Measurements from ENCODE around the gene ADAMTS16.

ADAMTS16 gene

DNA sequence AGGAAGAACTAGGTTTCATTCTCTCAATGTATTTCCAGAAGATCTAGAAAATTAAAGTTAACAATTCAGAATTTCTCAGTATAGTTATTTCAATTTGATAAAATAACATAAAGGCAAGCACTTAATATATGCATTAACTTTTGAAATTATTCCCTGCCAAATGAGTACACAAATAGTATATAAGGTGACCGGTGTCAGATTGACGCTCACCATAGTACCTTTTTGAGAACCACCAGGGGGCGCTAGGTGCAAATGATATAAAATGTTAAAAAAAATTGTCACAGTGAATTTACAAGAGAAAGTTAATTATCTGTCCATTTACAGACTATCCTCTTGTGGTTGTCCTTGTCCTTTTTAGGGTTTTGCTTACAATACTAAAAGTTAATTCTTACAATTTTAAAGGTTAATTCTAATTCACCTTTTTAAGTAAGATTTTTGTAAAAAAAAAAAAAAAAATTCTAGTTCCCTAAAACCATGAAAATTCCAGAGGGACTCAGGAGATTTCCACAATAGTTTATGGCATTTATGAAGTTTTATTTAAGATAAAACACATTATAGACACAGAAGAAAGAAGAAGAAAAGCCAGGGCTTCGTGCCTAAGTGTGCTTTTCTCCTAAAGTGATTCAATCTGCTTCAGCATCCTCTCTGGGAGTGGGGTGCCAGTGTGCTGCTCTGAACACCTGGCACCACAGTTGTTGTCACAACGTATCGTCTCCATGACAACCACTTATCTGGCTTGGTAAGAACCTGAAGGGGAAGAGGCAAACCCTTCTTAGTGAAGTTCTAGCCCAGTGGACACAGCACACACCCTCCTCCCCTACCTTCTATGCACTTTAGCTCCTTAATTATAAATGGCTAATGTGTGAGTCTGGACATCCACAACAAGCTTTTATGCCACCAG lies 1.7 kb downstream of the ADAMTS16 start:
- DNase-seq, result no peak

DNA sequence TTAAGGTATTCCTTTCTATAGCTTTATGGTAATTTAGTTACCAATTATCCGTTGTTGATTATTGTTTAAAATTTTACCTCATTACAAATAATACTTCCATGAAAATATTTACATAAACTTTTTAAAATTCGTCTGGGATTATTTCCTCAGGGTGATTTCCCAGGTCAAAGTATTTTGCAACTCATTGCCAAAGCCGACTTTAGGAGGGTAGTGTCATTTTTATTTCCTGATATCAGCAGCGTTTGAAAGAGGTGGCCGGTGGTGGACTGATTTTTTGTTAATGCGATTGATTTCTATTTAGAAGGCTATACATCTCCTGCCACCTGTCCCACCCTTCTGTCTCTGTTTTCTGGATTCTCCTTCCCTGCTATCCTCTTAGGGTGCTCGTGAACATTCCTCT lies 4.3 kb downstream of the ADAMTS16 start:
- no peak for DNase-seq

DNA sequence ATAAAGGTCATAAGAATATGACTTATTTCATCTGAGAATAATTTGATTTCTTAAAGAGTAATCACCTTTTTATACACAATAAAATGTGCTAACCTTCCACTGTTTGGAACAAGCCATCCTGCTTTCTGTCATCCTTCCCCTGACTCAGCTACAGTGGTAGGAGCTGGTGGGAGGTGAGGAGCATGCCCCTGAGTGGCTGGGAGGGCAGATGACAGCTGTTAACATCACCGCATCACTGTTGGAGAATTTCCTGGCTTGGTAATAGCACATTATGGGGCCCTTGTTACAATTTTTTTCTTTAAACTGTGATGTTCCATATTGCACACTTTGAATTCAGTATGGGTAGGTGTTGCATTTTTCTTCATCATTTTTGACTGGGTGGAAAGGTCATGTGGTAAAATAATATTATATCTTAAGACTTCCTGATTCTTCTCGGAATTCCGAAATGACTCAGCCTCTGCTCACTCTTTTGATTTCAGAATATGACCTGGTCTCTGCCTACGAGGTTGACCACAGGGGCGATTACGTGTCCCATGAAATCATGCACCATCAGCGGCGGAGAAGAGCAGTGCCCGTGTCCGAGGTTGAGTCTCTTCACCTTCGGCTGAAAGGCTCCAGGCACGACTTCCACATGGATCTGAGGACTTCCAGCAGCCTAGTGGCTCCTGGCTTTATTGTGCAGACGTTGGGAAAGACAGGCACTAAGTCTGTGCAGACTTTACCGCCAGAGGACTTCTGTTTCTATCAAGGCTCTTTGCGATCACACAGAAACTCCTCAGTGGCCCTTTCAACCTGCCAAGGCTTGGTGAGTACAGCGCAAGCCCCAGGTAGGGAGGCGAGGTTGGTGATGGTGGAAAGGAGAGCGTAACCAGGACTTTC lies 5.8 kb downstream of the ADAMTS16 start:
- no peak for DNase-seq

DNA sequence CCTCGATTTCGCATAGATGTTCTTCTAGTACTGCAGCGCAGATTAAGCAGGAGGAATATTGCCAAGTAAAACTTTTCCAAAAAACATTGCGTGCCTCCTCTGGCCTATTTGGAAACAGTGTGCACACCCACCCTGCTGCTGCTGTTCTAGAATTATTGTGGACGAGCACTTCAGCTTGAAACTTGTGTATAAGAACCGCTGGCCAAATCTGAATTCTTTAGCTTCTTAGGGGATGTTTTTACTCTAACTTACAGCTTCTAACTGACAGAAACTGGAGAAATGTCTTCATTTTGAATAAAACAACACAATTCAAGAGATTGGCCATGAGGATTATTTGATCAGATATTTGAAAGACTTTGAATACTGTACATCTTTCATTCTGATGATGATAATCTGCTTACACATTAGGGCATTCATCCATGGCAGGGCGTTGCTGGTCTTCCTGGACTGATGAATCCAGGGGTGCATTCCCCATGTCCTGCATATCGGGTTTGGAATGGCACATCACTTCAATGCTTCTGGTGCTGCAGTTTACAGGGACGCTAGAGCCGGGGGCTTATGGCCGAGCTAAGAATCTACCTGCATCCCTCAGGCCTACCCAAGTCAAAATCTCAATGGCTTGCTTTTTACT lies 6.5 kb downstream of the ADAMTS16 start:
- DNase-seq, result no peak

DNA sequence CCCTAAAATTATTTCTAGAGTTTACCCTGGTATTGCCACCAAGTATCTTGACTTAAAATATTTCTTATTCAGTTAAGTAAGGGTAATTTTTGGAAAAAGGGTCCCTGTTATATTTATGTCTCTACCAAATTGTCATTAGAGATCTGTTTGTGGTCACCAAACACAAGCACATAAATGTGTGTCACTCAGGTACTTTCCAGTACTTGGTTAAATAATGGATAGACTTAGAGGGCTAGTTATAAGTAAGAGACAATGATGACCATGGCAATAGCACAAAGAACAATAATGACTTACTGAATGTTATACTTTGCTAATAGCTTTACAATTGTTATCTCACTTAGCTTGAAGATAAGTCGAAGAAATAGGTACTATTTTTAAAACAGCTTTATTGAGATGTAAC lies 9.0 kb downstream of the ADAMTS16 start:
- DNase-seq, result no peak

DNA sequence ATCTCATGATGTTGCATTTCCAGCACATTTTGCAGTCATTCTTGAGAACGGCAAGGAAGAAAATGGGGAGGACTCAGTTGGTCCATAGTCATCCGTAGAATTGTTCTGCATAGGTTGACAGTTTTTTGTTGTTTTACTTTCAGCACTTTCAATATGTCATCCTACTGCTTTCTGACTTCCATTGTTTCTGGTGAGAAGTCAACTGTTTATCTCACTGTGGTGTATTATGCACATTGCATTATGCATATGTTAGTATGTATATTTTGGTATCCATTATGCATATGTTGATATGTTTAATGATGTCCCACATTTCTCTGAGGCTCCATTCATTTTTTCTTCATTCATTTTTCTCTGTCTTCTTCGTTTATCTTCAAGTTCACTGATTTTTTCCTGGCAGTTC lies 10.5 kb downstream of the ADAMTS16 start:
- DNase-seq, result no peak

DNA sequence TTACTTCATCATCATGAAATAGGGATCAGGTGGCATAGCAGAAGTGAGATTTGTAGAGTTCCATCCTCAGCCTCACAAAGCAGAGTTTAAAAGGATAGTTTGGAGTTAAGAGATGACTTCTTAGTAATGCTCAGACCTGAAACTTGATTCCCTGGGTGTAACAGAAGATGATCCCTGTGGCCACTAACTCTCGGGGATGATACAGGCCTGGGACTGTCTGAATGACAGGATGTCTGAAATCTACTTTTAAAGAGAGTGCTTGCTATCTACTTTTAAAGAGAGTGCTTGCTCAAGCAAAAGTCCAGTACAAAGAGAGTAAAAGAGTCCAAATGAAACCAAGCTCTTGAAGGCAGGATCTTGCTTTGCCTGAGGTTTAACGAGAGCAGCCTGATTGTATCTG lies 14.6 kb downstream of the ADAMTS16 start:
- no peak for DNase-seq

DNA sequence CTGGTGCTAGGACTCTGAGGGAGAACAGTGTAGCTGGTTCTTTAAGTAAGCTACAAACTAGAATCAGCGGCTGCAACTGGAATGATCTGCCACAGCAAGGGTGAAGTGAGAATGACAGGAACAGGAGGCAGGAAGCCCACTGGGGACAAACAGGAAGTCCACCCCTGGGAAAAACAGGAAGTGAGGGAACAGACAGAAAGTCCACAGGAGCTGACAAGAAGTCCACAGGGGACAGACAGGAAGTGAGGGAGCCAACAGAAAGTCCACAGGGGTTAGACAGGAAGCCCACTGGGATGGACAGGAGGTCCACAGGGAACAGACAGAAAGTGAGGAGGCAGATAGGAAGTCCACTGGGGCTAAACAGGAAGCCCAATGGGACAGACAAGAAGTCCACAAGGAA lies 15.5 kb downstream of the ADAMTS16 start:
- no peak for DNase-seq

DNA sequence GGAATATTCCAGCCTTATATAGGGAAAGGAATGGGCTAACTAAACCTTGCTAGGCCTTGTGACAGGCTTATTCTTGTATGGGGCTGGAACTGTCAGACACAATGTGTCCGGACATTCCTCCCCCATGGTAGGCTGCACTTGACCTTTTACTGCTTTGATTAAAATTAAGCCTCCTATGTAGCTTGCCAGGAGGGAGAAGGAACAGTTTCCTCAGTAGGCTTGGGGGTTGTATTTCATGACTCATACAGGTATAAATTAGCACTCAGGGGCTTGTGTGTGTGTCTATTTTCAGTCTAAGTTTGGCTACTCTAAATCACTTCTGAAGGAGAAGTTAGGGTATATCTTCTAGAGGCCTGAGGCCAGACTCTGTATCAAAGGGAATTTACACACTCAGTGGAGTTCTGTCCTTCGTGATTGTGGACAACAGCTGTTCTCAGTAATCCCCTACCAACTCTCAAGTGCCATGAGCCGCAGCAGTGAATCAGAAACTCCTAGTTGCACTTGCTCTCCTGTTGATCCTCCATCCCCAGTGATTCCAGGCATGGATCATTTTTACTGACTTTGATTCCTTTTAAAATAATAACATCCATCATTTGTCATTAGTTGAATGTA lies 16.4 kb downstream of the ADAMTS16 start:
- DNase-seq, result no peak

DNA sequence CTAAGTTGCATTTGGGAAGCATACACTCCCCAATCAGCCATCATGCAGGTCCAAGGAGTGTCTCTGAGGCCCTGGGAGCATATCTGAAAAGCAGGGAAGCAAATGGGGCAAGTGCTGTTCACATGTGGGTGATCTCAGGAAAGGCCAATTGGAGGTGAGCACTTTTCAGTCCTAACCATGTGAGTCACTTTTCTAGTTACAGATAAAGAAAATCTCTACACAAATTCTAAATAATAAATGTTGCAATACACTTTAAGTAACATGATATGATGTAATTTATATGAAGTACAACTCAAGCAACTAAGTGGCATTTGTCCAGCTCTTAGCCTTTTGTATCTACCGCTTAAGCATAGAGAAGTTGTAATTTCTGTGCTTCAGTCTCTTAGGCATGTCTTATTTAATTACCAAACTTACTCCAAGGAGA lies 18.4 kb downstream of the ADAMTS16 start:
- no peak for DNase-seq

DNA sequence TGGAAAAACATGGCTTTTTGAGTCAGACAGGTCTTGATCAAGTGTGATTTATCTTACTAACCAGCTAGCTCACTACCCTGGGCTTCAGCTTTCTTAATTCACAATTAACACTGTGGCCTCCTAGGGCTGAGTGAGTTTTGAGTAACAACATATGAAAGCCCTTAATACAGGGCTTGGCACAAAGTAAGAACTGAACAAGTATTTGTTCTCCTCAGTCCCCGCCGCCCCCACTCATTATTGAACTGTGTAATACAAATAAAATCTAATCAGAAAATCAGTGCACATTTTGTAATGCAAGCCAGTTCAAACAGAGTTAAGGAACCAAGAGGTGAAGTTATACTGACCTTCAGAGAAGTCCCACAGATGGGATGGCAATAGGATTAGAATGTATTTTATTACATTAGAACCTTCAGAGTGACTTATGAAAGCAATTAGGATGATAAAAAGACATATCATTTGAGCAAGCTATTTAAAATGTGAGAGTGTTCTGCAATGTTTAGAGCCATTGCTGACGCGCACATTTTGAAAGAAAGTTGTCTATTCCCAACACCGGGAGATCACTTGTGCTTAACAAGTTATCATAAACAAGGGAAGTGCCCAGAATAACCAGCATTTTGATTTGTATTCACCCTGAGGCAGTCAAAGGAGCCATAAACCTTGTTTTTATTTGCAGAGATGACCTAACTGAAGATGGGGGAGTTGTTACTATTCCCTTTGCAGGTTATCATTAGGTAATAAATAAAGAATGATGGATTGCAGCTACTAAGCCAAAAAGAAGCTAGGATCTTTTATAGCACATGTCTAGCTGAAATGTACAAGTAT lies 19.4 kb downstream of the ADAMTS16 start:
- DNase-seq, result no peak

DNA sequence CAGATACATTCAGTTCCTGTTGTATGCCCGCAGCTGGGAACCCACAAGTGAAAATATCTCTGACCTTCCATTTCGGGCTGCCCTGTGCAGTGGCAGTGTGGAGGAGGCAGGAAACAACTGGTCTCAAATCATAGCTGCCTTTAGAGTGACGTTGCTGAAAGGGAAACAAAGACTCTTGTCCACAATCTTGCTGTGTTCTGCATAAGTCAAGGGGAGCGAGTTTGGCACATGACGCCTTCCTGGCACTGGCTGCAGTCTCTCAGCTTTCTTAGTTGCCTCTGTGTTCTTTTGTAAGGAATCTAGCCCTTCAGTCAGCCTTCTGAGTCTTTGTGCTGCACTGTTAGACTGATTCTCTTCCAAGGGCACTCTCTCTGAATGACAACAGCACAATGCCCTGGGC lies 24.0 kb downstream of the ADAMTS16 start:
- DNase-seq, result no peak

DNA sequence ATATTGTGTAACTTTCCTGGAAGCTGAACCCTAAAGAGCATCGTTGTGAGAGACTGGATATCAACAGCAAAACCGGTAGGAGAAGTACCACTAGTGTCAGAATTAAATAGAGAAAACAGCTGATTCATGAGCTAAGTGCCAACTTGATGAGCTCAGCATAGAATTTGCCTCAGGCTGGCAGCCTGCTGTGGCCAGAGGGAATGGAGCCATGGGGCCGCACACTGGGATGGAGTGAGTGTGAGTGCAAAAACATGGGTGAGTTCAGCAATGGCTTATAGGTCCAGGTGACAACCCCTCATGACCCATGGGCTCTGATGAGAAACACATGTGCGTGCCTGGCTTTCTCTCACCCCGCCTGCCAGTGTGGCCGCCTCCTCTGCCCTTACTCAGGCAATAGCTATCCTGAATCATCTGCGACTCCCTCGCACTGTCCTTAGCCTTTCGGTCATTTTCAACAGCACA lies 25.4 kb downstream of the ADAMTS16 start:
- DNase-seq, result no peak

DNA sequence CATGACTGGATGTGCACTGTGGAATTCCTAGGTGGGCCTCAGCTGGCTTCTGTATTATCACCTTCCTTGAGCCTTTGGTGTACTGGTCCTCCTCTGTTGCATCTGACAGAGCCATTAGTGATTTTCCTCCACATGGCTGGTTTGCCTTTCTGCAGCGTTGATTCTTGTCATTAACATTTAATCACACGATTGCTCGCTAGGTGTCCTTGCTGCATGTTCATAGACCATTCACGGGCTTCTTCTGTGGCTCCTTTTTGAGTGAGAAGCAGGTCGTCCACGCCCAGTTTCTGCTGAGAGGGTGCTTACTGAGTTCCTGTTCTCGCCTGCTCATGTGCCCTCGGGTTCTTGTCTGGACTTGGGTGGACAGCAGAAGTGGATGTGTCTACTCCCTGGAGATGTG lies 29.3 kb downstream of the ADAMTS16 start:
- DNase-seq, result no peak

DNA sequence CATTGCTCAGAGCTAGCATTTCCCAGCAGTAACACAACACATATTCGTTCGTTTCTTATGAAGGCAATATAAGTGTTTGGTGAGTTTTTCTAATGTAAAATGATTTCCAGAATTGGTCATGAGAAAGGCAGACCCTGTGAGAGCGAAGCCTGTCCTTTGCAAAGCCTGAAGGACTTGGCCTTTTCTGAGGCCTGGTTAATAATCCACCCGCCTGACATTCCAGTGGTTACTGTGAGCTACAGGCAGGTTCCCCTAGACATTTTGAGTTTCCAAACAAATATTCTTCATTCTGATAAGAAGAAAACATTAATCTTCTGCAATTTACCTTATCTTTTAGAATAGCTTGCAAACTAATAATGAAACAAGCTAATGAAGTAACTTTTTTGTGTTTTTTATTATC lies 38.0 kb downstream of the ADAMTS16 start:
- DNase-seq, result no peak

DNA sequence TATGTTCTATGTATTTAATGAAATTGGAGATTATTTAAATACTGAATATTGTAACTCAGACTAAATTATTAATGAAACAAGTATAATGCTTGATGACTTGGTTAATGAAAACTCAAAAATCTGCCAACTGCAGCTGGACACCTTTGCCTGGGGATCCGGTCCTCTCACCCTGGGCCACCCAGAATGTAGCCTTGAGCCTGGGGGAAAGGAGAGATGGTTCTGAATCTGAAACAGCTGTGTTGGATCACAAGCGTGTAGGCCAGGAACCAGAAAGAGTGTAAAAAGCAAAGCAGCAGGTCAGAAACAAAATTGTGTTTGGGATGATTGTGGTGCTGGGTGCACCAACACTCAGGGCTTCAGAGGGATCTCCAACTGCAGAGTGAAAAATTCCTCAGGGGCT lies 38.5 kb downstream of the ADAMTS16 start:
- no peak for DNase-seq

DNA sequence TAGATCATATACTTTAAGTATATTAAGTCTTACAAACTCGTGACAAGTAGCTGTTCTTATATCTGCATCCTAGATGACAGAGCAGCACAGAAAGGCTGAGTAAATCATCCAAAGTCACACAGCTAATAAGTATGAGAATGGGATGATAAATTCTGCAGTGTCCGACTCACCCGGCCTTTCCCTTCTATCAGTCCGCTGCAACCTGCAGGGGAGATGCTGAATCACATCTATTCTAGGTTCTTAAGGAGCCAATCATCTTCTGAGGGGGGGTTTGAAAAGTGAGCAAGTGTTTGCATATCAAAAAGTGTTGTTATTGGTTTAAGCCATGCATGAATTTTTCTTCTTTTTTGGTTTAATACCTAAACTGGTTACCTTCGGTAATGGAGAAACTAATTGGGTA lies 38.9 kb downstream of the ADAMTS16 start:
- DNase-seq, result no peak

DNA sequence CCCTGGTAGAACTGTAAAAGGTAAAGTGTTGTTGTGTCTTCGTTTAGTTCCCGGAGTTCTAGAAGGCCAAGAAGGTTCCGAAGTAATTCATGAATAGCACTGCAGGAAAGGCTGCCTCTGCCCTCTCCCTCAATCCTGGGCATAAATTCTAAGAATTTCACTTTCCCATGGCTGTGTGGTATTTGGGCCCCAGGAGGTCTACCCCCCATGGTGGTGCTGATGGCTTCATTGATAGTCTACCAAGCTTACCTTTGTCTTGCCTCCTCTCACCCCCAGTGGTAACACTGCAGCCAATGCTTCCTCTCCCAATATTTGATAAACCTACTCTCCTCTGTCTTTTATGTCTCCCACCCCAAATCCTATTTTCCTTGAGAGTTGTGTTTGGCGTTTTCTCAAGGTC lies 39.5 kb downstream of the ADAMTS16 start:
- DNase-seq, result no peak

DNA sequence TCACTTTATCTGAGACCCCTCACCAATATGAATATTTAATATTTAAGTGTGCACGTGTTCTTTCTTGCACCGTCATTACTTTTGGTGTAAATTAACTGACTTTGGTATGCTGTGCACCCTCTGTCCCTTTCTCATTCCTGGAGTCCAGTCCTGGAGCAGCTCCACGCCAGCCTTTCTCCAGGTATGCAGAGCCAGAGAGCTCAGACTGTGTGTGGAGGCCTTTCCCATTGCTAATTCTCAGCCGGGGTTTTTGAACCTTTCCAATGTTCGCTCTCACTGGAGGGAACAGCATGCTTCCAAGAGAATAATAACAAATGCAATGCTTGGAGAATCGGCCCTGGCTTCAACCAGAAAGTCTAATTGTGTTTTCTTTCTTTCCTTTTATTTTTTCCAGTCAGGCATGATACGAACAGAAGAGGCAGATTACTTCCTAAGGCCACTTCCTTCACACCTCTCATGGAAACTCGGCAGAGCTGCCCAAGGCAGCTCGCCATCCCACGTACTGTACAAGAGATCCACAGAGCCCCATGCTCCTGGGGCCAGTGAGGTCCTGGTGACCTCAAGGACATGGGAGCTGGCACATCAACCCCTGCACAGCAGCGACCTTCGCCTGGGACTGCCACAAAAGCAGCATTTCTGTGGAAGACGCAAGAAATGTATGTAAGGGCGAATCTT lies 41.7 kb downstream of the ADAMTS16 start:
- no peak for DNase-seq

DNA sequence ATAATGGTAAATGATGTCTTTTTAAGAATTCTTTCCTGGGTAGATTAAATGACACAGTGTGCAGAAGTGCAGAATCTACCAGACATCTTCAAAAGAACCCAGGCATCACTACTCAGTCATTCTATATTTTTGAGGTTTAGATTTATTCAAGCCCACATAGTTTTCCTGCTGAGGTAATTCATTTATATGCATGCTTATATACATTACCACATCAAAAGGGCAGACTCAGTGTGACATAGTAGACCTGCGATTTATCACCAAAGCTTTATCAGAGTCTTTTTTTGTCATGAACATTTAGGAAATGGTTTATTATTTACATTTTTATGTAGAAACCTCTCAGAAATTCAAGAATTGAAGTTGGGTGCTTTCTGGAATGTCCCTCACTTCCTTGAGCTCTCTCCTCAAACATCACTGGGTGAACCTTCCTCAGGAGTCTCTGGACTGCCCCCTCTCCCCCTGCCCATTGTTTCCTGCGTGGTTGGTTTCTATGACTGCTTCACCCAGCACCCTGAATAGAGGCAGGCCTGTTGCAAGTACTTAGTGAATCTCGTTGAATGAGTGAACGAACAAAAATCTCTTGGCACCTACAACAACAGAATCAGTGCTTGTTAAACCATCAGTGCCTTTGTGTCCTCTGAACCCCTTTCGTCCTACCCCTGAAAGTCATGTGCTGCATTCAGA lies 42.5 kb downstream of the ADAMTS16 start:
- no peak for DNase-seq

DNA sequence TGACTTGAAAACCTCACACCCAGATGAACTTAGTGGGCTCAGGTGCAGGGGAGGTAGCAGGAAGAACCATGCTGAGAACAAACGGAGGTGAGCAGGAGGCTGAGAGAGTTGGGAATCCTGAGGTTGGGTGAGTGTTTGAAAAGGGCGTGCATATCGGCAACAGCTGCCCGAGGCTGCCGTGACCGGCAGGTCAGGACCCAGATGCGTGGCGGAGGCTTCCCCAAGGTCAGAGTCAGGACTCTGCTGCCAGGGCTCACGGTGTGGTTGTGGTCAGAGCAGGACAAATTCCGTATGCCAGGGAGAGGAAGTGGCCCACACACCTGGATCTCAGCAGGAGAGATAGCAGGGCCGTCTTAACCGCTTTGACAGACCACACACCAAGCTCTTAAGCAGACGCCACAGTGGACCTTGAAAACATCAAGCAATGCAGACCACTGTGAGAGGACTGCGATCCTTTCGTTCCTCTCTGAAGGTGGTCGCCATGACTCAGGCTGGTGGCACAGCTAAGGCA lies 43.1 kb downstream of the ADAMTS16 start:
- no peak for DNase-seq
